ENCODE data around the gene SFI1.

DNA sequence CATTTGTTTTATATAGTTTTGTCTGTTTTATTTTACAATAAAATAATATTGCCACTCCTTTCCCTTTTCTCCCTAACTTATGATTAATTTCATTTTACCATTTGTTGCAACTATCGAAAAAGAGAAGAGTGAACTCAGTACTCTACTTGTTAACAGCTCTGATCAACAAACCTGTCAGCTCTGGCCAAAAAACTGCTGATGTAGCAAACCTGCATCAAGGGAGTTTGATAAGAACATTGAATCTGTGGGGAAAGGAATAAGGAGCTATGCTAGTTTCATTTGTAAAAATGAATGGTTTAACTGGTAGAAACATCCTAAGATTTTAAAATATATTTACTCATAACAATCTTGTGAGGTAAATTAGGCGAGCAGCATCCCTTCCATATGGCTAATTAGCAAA is 49.6 kb upstream of the SFI1 start:
- TF ChIP-seq, protein P1, sequence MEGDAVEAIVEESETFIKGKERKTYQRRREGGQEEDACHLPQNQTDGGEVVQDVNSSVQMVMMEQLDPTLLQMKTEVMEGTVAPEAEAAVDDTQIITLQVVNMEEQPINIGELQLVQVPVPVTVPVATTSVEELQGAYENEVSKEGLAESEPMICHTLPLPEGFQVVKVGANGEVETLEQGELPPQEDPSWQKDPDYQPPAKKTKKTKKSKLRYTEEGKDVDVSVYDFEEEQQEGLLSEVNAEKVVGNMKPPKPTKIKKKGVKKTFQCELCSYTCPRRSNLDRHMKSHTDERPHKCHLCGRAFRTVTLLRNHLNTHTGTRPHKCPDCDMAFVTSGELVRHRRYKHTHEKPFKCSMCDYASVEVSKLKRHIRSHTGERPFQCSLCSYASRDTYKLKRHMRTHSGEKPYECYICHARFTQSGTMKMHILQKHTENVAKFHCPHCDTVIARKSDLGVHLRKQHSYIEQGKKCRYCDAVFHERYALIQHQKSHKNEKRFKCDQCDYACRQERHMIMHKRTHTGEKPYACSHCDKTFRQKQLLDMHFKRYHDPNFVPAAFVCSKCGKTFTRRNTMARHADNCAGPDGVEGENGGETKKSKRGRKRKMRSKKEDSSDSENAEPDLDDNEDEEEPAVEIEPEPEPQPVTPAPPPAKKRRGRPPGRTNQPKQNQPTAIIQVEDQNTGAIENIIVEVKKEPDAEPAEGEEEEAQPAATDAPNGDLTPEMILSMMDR (conservative IDR thresholded peaks at IDR 0.05; ENCODE audit: low read depth, low read length): no peak
- no peak for TF ChIP-seq EZH2 (IDR thresholded peaks at IDR 0.05; ENCODE audit: borderline replicate concordance, low read depth, low read length, poor library complexity, severe bottlenecking)
